IMR-90 (cell line): Measurements from ENCODE around the gene DIP2C. TPM values are rescaled to one million over a fixed set of nuclear protein-coding genes. Genes with fewer than 3 reads are reported as not detected.

Experiments
- ATAC-seq: fragments of 200-7000 bp; cut with Tn5 transposase; 2 replicates; pipeline ENCODE4 v1.9.1; 2020; ENCODE audit warnings: low read depth, mild to moderate bottlenecking, moderate library complexity
- BruUV-seq: library from RNA; stranded (reverse); fragments of 400-500 nt; replicated peaks from 2 replicates; lab custom pipeline; 2021; lab: Mats Ljungman, UMichigan
- CTCF ChIA-PET: fragments of 300-600 bp; formaldehyde crosslinking; extraction: SDS; loops from one replicate; lab custom pipeline; 2021; ENCODE audit warnings: antibody characterized with exemption; lab: Yijun Ruan, JAX
- POLR2A ChIA-PET: fragments of 300-600 bp; sonication (Branson Sonifier 250); formaldehyde crosslinking; loops from one replicate; lab custom pipeline; 2022; ENCODE audit warnings: antibody characterized with exemption; ENCODE audit not compliant: unreplicated experiment; lab: Charles Lee
- DNase-seq: peaks from one replicate; pipeline ENCODE4 v3.0.0; 2013
- H2AFZ ChIP-seq: replicated peaks from 2 replicates; pipeline ENCODE3; 2013; ENCODE audit warnings: low read length, mild to moderate bottlenecking; ENCODE audit not compliant: poor library complexity
- H2AK5ac ChIP-seq: 2 replicates; pipeline ENCODE4 v1.6.1; 2013; ENCODE audit warnings: low read depth, low read length, inconsistent platforms
- H2AK9ac ChIP-seq: replicated peaks from 2 replicates; pipeline ENCODE3; 2013; ENCODE audit warnings: mild to moderate bottlenecking, low read depth, low read length, moderate library complexity; ENCODE audit not compliant: poor library complexity
- H2BK120ac ChIP-seq: 2 replicates; pipeline ENCODE4 v1.6.1; 2013; ENCODE audit warnings: low read depth, low read length, inconsistent platforms
- H2BK15ac ChIP-seq: 3 replicates; pipeline ENCODE4 v1.6.1; 2013; ENCODE audit warnings: low read depth, low read length, inconsistent platforms
- H2BK20ac ChIP-seq: 2 replicates; pipeline ENCODE4 v1.6.1; 2013; ENCODE audit warnings: low read depth, mild to moderate bottlenecking, inconsistent platforms, low read length, moderate library complexity
- H2BK5ac ChIP-seq: 2 replicates; pipeline ENCODE4 v1.6.1; 2013; ENCODE audit warnings: mild to moderate bottlenecking, low read depth, low read length, inconsistent platforms; ENCODE audit not compliant: poor library complexity, severe bottlenecking
- H3K14ac ChIP-seq: replicated peaks from 2 replicates; pipeline ENCODE4 v1.6.1; 2013; ENCODE audit warnings: low read depth, low read length, inconsistent platforms
- H3K18ac ChIP-seq: 2 replicates; pipeline ENCODE4 v1.6.1; 2013; ENCODE audit warnings: low read depth, low read length, control low read depth
- H3K23ac ChIP-seq: 2 replicates; pipeline ENCODE4 v1.6.1; 2013; ENCODE audit warnings: low read depth, low read length, inconsistent platforms
- H3K27ac ChIP-seq: 2 replicates; pipeline ENCODE4 v1.5.1; 2013; ENCODE audit warnings: mild to moderate bottlenecking, control low read depth, low read length; ENCODE audit not compliant: insufficient read depth
- H3K27me3 ChIP-seq: 2 replicates; pipeline ENCODE4 v1.6.1; 2013; ENCODE audit warnings: low read length; ENCODE audit not compliant: control insufficient read depth, insufficient read depth
- H3K36me3 ChIP-seq: 2 replicates; pipeline ENCODE4 v1.6.1; 2013; ENCODE audit warnings: low read length, mixed read lengths; ENCODE audit not compliant: control insufficient read depth, insufficient read depth
- H3K4ac ChIP-seq: 2 replicates; pipeline ENCODE4 v1.6.1; 2013; ENCODE audit warnings: low read depth, low read length, inconsistent platforms
- H3K4me1 ChIP-seq: 2 replicates; pipeline ENCODE4 v1.6.1; 2013; ENCODE audit warnings: low read length, mixed read lengths; ENCODE audit not compliant: control insufficient read depth, insufficient read depth
- H3K4me2 ChIP-seq: 2 replicates; pipeline ENCODE4 v1.6.1; 2013; ENCODE audit warnings: low read depth, mild to moderate bottlenecking, control low read depth, low read length, moderate library complexity
- H3K4me3 ChIP-seq: 2 replicates; pipeline ENCODE4 v1.5.1; 2013; ENCODE audit warnings: low read depth, mild to moderate bottlenecking, control low read depth, low read length, moderate library complexity; ENCODE audit not compliant: insufficient read depth
- H3K56ac ChIP-seq: 2 replicates; pipeline ENCODE4 v1.6.1; 2013; ENCODE audit warnings: low read length, inconsistent platforms; ENCODE audit not compliant: insufficient read depth; ENCODE audit errors: extremely low read depth
- H3K79me1 ChIP-seq, 2 experiments: 2 replicates each; pipeline ENCODE4 v1.6.1; 2013; ENCODE audit warnings: low read length in 2 of 2, inconsistent platforms in 1 of 2, low read depth in 1 of 2
- H3K9ac ChIP-seq: 2 replicates; pipeline ENCODE4 v1.6.1; 2013; ENCODE audit warnings: low read depth, low read length, control low read depth
- H3K9me1 ChIP-seq: 2 replicates; pipeline ENCODE4 v1.6.1; 2013; ENCODE audit warnings: low read length, inconsistent platforms; ENCODE audit not compliant: insufficient read depth
- H3K9me3 ChIP-seq: 2 replicates; pipeline ENCODE4 v1.6.1; 2013; ENCODE audit warnings: low read length; ENCODE audit not compliant: control insufficient read depth, insufficient read depth
- H4K20me1 ChIP-seq: 2 replicates; pipeline ENCODE4 v1.6.1; 2013; ENCODE audit warnings: low read length, inconsistent platforms; ENCODE audit not compliant: insufficient read depth
- H4K5ac ChIP-seq: 2 replicates; pipeline ENCODE4 v1.6.1; 2013; ENCODE audit warnings: mild to moderate bottlenecking, low read depth, low read length, control low read depth
- H4K8ac ChIP-seq, 2 experiments: 2 replicates each; pipeline ENCODE4 v1.6.1; 2013; ENCODE audit warnings: low read depth in 2 of 2, low read length in 2 of 2, control low read depth in 1 of 2, inconsistent platforms in 1 of 2
- H4K91ac ChIP-seq: 2 replicates; pipeline ENCODE4 v1.6.1; 2013; ENCODE audit warnings: low read depth, low read length, inconsistent platforms; ENCODE audit not compliant: insufficient read depth
- BHLHE40 ChIP-seq: fragments of 150-350 bp; IDR thresholded peaks from 2 replicates; pipeline ENCODE4 v1.6.1; 2016; ENCODE audit warnings: mild to moderate bottlenecking, low read depth, low read length
- CEBPB ChIP-seq: IDR thresholded peaks from 2 replicates; pipeline ENCODE4 v1.6.1; 2012; ENCODE audit warnings: low read depth, low read length, improper control_type of control experiment
- CHD1 ChIP-seq: IDR thresholded peaks from 2 replicates; pipeline ENCODE4 v1.6.1; 2012; ENCODE audit warnings: low read depth, low read length, improper control_type of control experiment
- CTCF ChIP-seq: conservative IDR thresholded peaks from 2 replicates; pipeline ENCODE4 v1.5.1; 2012; ENCODE audit warnings: mild to moderate bottlenecking, low read depth, low read length, improper control_type of control experiment
- ELK1 ChIP-seq: fragments of 150-350 bp; IDR thresholded peaks from 2 replicates; pipeline ENCODE4 v1.6.1; 2016; ENCODE audit warnings: low read depth, mild to moderate bottlenecking, low read length, moderate library complexity, borderline replicate concordance
- FOS ChIP-seq: fragments of 150-350 bp; IDR thresholded peaks from 2 replicates; pipeline ENCODE4 v1.6.1; 2016; ENCODE audit warnings: low read depth, low read length
- MAFK ChIP-seq: IDR thresholded peaks from 2 replicates; pipeline ENCODE4 v1.6.1; 2012; ENCODE audit warnings: low read depth, low read length, improper control_type of control experiment
- MAZ ChIP-seq: IDR thresholded peaks from 2 replicates; pipeline ENCODE4 v1.6.1; 2012; ENCODE audit warnings: low read depth, mild to moderate bottlenecking, low read length, improper control_type of control experiment, moderate library complexity, borderline replicate concordance
- MXI1 ChIP-seq: IDR thresholded peaks from 2 replicates; pipeline ENCODE4 v1.6.1; 2012; ENCODE audit warnings: low read depth, mild to moderate bottlenecking, low read length, moderate library complexity, borderline replicate concordance
- NFE2L2 ChIP-seq: fragments of 150-350 bp; IDR thresholded peaks from 2 replicates; pipeline ENCODE4 v1.6.1; 2016; ENCODE audit warnings: low read depth, mild to moderate bottlenecking, low read length
- POLR2A ChIP-seq: IDR thresholded peaks from 2 replicates; pipeline ENCODE4 v1.6.1; 2012; ENCODE audit warnings: mild to moderate bottlenecking, low read depth, low read length
- RAD21 ChIP-seq: IDR thresholded peaks from 2 replicates; pipeline ENCODE4 v1.6.1; 2012; ENCODE audit warnings: low read length, improper control_type of control experiment
- RCOR1 ChIP-seq: IDR thresholded peaks from 2 replicates; pipeline ENCODE4 v1.6.1; 2012; ENCODE audit warnings: mild to moderate bottlenecking, low read length, improper control_type of control experiment; ENCODE audit not compliant: insufficient replicate concordance
- RFX5 ChIP-seq: IDR thresholded peaks from 2 replicates; pipeline ENCODE4 v1.8.0; 2012; ENCODE audit warnings: low read depth, mild to moderate bottlenecking, low read length, moderate library complexity
- SMC3 ChIP-seq: fragments of 150-350 bp; IDR thresholded peaks from 2 replicates; pipeline ENCODE4 v1.6.1; 2016; ENCODE audit warnings: low read depth, mild to moderate bottlenecking, antibody characterized with exemption, low read length, moderate library complexity
- USF2 ChIP-seq: fragments of 150-350 bp; IDR thresholded peaks from 2 replicates; pipeline ENCODE4 v1.6.1; 2017; ENCODE audit warnings: mild to moderate bottlenecking, antibody characterized with exemption, low read length, low read depth
- WGBS, 2 experiments: methylation state at CpG; one replicate each; pipeline versions ENCODE4 v1.1.5 to v1.1.7; 2013; ENCODE audit warnings: missing lambda C conversion rate in 2 of 2; ENCODE audit not compliant: insufficient read length in 1 of 2; ENCODE audit errors: extremely low coverage in 2 of 2; 5-methylcytosine and 5-hydroxymethylcytosine counted together
- dilution Hi-C: fragments of 300-500 bp; cut with HindIII; formaldehyde crosslinking; loops from one replicate; pipeline ENCODE4 v1.14.3; 2018; ENCODE audit warnings: low sequenced_read_pairs; ENCODE audit not compliant: unreplicated experiment
- in situ Hi-C: fragments of 300-500 bp; cut with MboI; formaldehyde crosslinking; loops from 3 replicates; pipeline ENCODE4 v1.14.3; 2019; ENCODE audit warnings: low sequenced_read_pairs, inconsistent platforms, mixed read lengths
- intact Hi-C: fragments of 100-400 bp; cut with micrococcal nuclease; formaldehyde crosslinking; loops from 2 replicates; pipeline ENCODE4 v1.10.0; 2022
- polyA plus RNA-seq, 3 experiments: library from polyadenylated mRNA; depleted of rRNA; stranded (reverse); fragments of >200 nt; gene quantifications; 2 replicates each; pipeline ENCODE4 v1.2.3, GENCODE V29; 2012; ENCODE audit warnings: low replicate concordance in 1 of 3
- total RNA-seq: library from RNA; depleted of rRNA; stranded (reverse); fragments of >200 nt; gene quantifications from 2 replicates; pipeline ENCODE4 v1.2.3, GENCODE V29; 2012

DIP2C gene
- total and polyA plus RNA-seq, 2 of the 4 experiments (the other 2 are of a cell fraction): 8.6 to 17.3 TPM

GRCh38 chr10:391305-391704 lies 298.2 kb downstream of the DIP2C start:
- CTCF ChIA-PET: interaction anchor here (1.0 kb wide), 1 partner anchor 72 kb away, joined by 3 read pairs; no protein-coding TSS in a partner anchor
- no peak overlapping the region for H3K4me2 ChIP-seq
- no peak for TF ChIP-seq SMC3
- TF ChIP-seq RCOR1: no peak
- TF ChIP-seq RAD21: no peak
- TF ChIP-seq BHLHE40: no peak
- TF ChIP-seq RFX5: no peak
- TF ChIP-seq MAZ: no peak
- no peak for TF ChIP-seq MXI1
- no peak for TF ChIP-seq POLR2A
- no peak for TF ChIP-seq NFE2L2
- TF ChIP-seq CTCF: no peak
- TF ChIP-seq CHD1: no peak
- TF ChIP-seq ELK1: no peak
- TF ChIP-seq MAFK: no peak
- TF ChIP-seq USF2: no peak
- TF ChIP-seq FOS: no peak
- no peak for TF ChIP-seq CEBPB
- H3K27me3 ChIP-seq: no peaks in the 10 kb centered on the region
- peaks cover 13 to 46% of the 10 kb centered on the region in 2 experiments; a peak in 3 of 4 replicates for H3K79me1 ChIP-seq
- no peak overlapping the region for H3K4ac ChIP-seq
- H4K8ac ChIP-seq: no peak overlapping the region
- peak overlapping the region; percentile 17 for H2AK9ac ChIP-seq
- H4K20me1 ChIP-seq: peaks cover 4% of the 10 kb centered on the region; the same call in 1 of the 2 replicates
- no peak overlapping the region for H4K91ac ChIP-seq
- no peak overlapping the region for H4K5ac ChIP-seq
- H3K9me1 ChIP-seq: peaks cover 26% of the 10 kb centered on the region
- H2BK5ac ChIP-seq: no peak overlapping the region
- H3K9ac ChIP-seq: no peak overlapping the region
- no peak overlapping the region for H3K56ac ChIP-seq
- no peak overlapping the region for H3K27ac ChIP-seq
- H3K23ac ChIP-seq: no peak overlapping the region
- intact Hi-C loops: no loop called here
- peaks cover 28% of the 10 kb centered on the region for H3K36me3 ChIP-seq
- ATAC-seq (no peak), DNase-seq (no peak)
- H3K14ac ChIP-seq: no peak overlapping the region; the same call in 1 of the 2 replicates
- no TSS peak for BruUV-seq
- 90% methylated on average over 2 of the region's 9 CpGs; no CpG with 5 or more reads in 1 of the 2 experiments for WGBS, 2 experiments
- no peaks in the 10 kb centered on the region for H3K9me3 ChIP-seq
- H2BK15ac ChIP-seq: no peak overlapping the region
- no peak overlapping the region for H2BK120ac ChIP-seq
- H2AFZ ChIP-seq: no peak overlapping the region
- H3K4me1 ChIP-seq: no peaks in the 10 kb centered on the region
- no peak overlapping the region for H3K18ac ChIP-seq
- POLR2A ChIA-PET: no interaction called here
- H3K4me3 ChIP-seq: no peak overlapping the region
- no peak overlapping the region; the same call in 1 of the 2 replicates for H2BK20ac ChIP-seq
- in situ Hi-C loops: no loop called here
- H2AK5ac ChIP-seq: no peak overlapping the region
- dilution Hi-C loops: no loop called here
